ENCODE data around the gene C2orf72. TPM values are rescaled to one million over a fixed set of nuclear protein-coding genes. Genes with fewer than 3 reads are reported as not detected.

C2orf72 gene
- total RNA-seq (2012; rRNA removed), result 0.18 TPM in 1 of 2 replicates, not detected in the other
- 0.09 and 0.24 TPM in 2 replicates for polyA plus RNA-seq (2012; rRNA removed)
- 0.04 and 0.12 TPM in 2 replicates for polyA plus RNA-seq (2012; cell fraction: cytosol; rRNA removed)
- polyA plus RNA-seq (2012; cell fraction: nucleus; rRNA removed; ENCODE audit: low replicate concordance), result 0.16 and 0.18 TPM in 2 replicates
- percentile 11 among the genes with signal in this experiment for Bru-seq, nascent RNA
- percentile 6 among the genes with signal in this experiment for BruChase-seq, experiment 1, labeled RNA remaining after a 6-hour chase
- percentile 7 among the genes with signal in this experiment for BruChase-seq, experiment 2, labeled RNA remaining after a 2-hour chase
- long read RNA-seq, result 0 reads

- Histone ChIP-seq H2AK9ac (replicated peaks; ENCODE audit: low read depth, low read length, poor library complexity) (no peak within 1 kb of the TSS), H3K4me3 (ENCODE audit: insufficient read depth, low read depth, low read length) (peak within 1 kb of the TSS; percentile 38), H4K5ac (ENCODE audit: low read depth, low read length) (no peak within 1 kb of the TSS), H3K79me1 (ENCODE audit: low read depth in 1 of 2, low read length in 2 of 2) (no peaks in the 10 kb centered on the region), H2BK5ac (ENCODE audit: low read depth, low read length, poor library complexity, severe bottlenecking) (no peak within 1 kb of the TSS), H3K27me3 (ENCODE audit: control insufficient read depth, insufficient read depth, low read length) (peaks cover 73% of the 10 kb centered on the region), H2AK5ac (ENCODE audit: low read depth, low read length) (no peak within 1 kb of the TSS), H3K18ac (ENCODE audit: low read depth, low read length) (no peak within 1 kb of the TSS), H3K36me3 (ENCODE audit: control insufficient read depth, insufficient read depth, low read length) (no peaks in the 10 kb centered on the region), H3K56ac (ENCODE audit: extremely low read depth, insufficient read depth, low read length) (no peak within 1 kb of the TSS), H2BK15ac (ENCODE audit: low read depth, low read length) (no peak within 1 kb of the TSS), H2BK20ac (ENCODE audit: low read depth, low read length) (no peak within 1 kb of the TSS), H3K27ac (ENCODE audit: insufficient read depth, low read length) (no peak within 1 kb of the TSS), H3K9me3 (ENCODE audit: control insufficient read depth, insufficient read depth, low read length) (peaks cover 3% of the 10 kb centered on the region; the same call in 1 of the 2 replicates), H4K20me1 (ENCODE audit: insufficient read depth, low read length) (no peaks in the 10 kb centered on the region), H3K14ac (replicated peaks; ENCODE audit: low read depth, low read length) (no peak within 1 kb of the TSS), H3K9me1 (ENCODE audit: insufficient read depth, low read length) (no peaks in the 10 kb centered on the region; the same call in 1 of the 2 replicates), H2AFZ (replicated peaks; ENCODE audit: low read length, poor library complexity) (peak within 1 kb of the TSS; percentile 76), H4K91ac (ENCODE audit: insufficient read depth, low read depth, low read length) (no peak within 1 kb of the TSS), H3K23ac (ENCODE audit: low read depth, low read length) (no peak within 1 kb of the TSS), H2BK120ac (ENCODE audit: low read depth, low read length) (no peak within 1 kb of the TSS), H3K4me1 (ENCODE audit: control insufficient read depth, insufficient read depth, low read length) (no peaks in the 10 kb centered on the region), H4K8ac (ENCODE audit: low read depth in 2 of 2, low read length in 2 of 2) (no peak within 1 kb of the TSS), H3K4me2 (ENCODE audit: low read depth, low read length) (peak within 1 kb of the TSS; percentile 70), H3K4ac (ENCODE audit: low read depth, low read length) (no peak within 1 kb of the TSS), H3K9ac (ENCODE audit: low read depth, low read length) (no peak within 1 kb of the TSS)
- dilution Hi-C loops (cut with HindIII; ENCODE audit: low sequenced_read_pairs, unreplicated experiment) (no loop called here), intact Hi-C loops (cut with micrococcal nuclease) (no loop called here), in situ Hi-C loops (cut with MboI; ENCODE audit: low sequenced_read_pairs) (no loop called here)
- TF ChIP-seq POLR2A (IDR thresholded peaks at IDR 0.05; ENCODE audit: low read depth, low read length), result no peak
- no peak for TF ChIP-seq CTCF (conservative IDR thresholded peaks at IDR 0.05; ENCODE audit: low read depth, low read length)
- TF ChIP-seq RAD21 (IDR thresholded peaks at IDR 0.05; ENCODE audit: low read length), result no peak
- no peak for TF ChIP-seq CHD1 (IDR thresholded peaks at IDR 0.05; ENCODE audit: low read depth, low read length)
- TF ChIP-seq CEBPB (IDR thresholded peaks at IDR 0.05; ENCODE audit: low read depth, low read length), result no peak
- TF ChIP-seq MXI1 (IDR thresholded peaks at IDR 0.05; ENCODE audit: borderline replicate concordance, low read depth, low read length), result no peak
- no peak for TF ChIP-seq NFE2L2 (IDR thresholded peaks at IDR 0.05; ENCODE audit: low read depth, low read length)
- no peak for TF ChIP-seq MAFK (IDR thresholded peaks at IDR 0.05; ENCODE audit: low read depth, low read length)
- TF ChIP-seq BHLHE40 (IDR thresholded peaks at IDR 0.05; ENCODE audit: low read depth, low read length), result no peak
- 0% methylated on average over 7 of the region's 61 CpGs; no CpG with 5 or more reads in 1 of the 2 experiments for WGBS, 2 experiments (ENCODE audit: extremely low coverage in 2 of 2, insufficient read length in 1 of 2)
- CTCF ChIA-PET, result no interaction called here
- DNase-seq (no peak), ATAC-seq (ENCODE audit: low read depth) (peak; percentile 70)
- POLR2A ChIA-PET (ENCODE audit: unreplicated experiment), result no interaction called here
- BruUV-seq (replicated peaks), result no TSS peak
These were observed at the start of gene C2orf72 for GRCh38 chr2:231037202-231037730. Gene C2orf72 (plus strand): TSS chr2:231037523. CDS start chr2:231037566, 43 bp downstream.

Measured in IMR-90 (cell line).